AG04450 (cell line): Measurements from ENCODE around the gene FNDC5. TPM values are rescaled to one million over a fixed set of nuclear protein-coding genes. Genes with fewer than 3 reads are reported as not detected.

Experiments
- CTCF ChIA-PET: fragments of 300-600, 350-600 bp; formaldehyde crosslinking; extraction: SDS; loops from one replicate; lab custom pipeline; 2022; ENCODE audit warnings: antibody characterized with exemption, inconsistent platforms; lab: Charles Lee
- POLR2A ChIA-PET: fragments of 350-600 bp; formaldehyde crosslinking; extraction: SDS; loops from one replicate; lab custom pipeline; 2021; ENCODE audit warnings: antibody characterized with exemption, inconsistent platforms; lab: Yijun Ruan, JAX
- DNase-seq: peaks from one replicate; pipeline ENCODE4 v3.0.0-alpha.2; 2011; ENCODE audit warnings: low read depth, low spot score
- H3K27ac ChIP-seq: one replicate; pipeline ENCODE4 v1.5.1; 2012; ENCODE audit warnings: low read depth, low read length, control low read depth
- H3K27me3 ChIP-seq: one replicate; pipeline ENCODE4 v1.6.0; 2012; ENCODE audit warnings: low read length; ENCODE audit not compliant: control insufficient read depth, insufficient read depth
- H3K4me3 ChIP-seq: 2 replicates; pipeline ENCODE4 v1.5.1; 2011; ENCODE audit warnings: mild to moderate bottlenecking, low read depth, low read length, control low read depth
- H3K9me3 ChIP-seq: 2 replicates; pipeline ENCODE4 v1.5.1; 2012; ENCODE audit warnings: low read length; ENCODE audit not compliant: control insufficient read depth, insufficient read depth
- polyA plus RNA-seq: library from polyadenylated mRNA; depleted of rRNA; stranded (reverse); fragments of >200 nt; gene quantifications from 2 replicates; pipeline ENCODE4 v1.2.3, GENCODE V29; 2011
- TF ChIP-seq, protein P1 (sequence below): IDR thresholded peaks from 2 replicates; pipeline ENCODE4 v1.5.1; 2011; ENCODE audit warnings: low read depth, low read length, control low read depth, inconsistent platforms

FNDC5 gene
- polyA plus RNA-seq, 1 experiment, result 1.5 TPM

DNA sequence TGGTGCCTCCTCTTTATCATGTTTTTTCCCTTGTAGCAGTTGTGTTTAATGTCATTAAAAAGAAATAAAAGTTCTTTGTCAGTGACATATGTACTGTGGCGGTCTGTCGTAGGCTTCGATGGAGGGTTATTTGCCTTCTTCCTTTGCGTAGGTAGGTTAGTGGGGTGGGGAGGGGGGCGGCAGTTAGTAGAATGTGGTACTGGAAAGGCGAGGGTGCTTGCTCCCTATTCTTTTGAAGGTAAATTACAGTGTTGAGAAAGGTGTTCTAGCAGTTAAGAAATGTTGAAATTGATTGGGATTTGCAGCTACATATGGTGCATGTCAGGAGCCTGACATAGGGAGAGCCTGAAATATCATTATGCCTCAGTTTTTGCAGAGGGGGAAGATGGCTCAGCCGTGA is 11.9 kb downstream of the FNDC5 start:
- ChIA-PET CTCF (interaction anchor here (1.0 kb wide), 1 partner anchor 228 kb away, joined by 3 read pairs; no protein-coding TSS in a partner anchor), POLR2A (no interaction called here)
- no peak overlapping the region for H3K4me3 ChIP-seq
- no peak overlapping the region for H3K27ac ChIP-seq
- no peaks in the 10 kb centered on the region for H3K9me3 ChIP-seq
- TF ChIP-seq, protein P1, sequence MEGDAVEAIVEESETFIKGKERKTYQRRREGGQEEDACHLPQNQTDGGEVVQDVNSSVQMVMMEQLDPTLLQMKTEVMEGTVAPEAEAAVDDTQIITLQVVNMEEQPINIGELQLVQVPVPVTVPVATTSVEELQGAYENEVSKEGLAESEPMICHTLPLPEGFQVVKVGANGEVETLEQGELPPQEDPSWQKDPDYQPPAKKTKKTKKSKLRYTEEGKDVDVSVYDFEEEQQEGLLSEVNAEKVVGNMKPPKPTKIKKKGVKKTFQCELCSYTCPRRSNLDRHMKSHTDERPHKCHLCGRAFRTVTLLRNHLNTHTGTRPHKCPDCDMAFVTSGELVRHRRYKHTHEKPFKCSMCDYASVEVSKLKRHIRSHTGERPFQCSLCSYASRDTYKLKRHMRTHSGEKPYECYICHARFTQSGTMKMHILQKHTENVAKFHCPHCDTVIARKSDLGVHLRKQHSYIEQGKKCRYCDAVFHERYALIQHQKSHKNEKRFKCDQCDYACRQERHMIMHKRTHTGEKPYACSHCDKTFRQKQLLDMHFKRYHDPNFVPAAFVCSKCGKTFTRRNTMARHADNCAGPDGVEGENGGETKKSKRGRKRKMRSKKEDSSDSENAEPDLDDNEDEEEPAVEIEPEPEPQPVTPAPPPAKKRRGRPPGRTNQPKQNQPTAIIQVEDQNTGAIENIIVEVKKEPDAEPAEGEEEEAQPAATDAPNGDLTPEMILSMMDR, result no peak
- DNase-seq, result no peak
- H3K27me3 ChIP-seq, result no peaks in the 10 kb centered on the region

DNA sequence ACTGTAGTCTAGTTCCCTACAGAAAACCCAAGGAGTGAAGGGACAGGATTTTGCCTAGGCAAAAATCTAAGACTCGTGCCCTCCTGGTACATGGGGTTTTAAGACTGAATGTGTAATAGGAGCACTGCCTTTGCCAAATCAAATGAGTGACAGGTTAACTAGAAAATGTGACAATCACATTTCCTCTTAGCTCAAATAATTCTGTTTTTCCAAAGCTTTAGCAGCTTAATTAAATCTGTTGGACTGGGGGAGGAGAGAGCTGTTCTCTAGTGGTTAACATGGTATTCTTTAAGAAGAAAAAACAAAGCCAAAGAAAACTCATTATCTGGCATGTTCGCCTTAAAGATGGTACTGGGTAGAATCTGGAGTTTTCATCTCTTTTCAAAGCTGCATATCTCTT is 12.6 kb downstream of the FNDC5 start:
- TF ChIP-seq, protein P1, result no peak
- ChIA-PET POLR2A (no interaction called here), CTCF (interaction anchor here (0.8 to 1.0 kb wide), 2 partner anchors 15 to 229 kb away, joined by 3 read pairs; no protein-coding TSS in a partner anchor)
- no peaks in the 10 kb centered on the region for H3K9me3 ChIP-seq
- DNase-seq, result no peak
- H3K27me3 ChIP-seq, result no peaks in the 10 kb centered on the region
- H3K27ac ChIP-seq, result no peak overlapping the region
- H3K4me3 ChIP-seq, result no peak overlapping the region

DNA sequence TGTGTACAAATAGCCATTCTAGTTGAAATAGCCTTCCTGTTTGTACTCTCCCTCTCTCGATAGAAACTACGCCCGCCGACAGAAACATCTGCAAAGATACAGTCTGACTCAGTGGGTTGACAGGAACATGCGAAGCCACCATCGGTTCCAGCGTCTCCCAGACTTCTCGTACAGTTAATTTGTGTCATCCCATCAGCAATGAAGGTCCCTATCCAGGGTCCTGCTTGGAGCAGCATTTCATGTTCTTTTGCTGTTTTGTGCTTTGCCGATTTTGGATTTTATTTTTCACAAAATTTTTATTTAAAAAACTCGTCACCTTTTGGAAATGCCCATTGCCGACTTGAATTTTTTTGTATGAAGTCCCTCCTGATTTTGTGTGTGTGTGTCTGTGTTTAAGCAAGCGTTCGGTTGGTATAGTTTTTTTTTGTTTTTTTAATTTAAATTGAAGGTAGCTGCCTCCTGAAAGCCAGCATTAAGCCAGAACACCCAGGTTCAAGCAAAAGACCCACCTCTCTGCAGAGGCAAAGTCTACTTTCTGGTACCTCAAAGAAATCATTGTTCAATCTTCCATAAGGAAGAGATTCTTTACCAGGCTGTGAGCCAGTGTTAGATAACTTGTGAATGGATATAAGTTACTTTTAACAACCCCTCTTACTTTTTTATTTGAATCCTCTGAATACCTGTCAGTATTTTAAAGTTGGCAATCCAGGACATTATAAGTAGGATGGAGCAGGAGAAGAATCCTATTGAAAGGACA is 14.7 kb downstream of the FNDC5 start:
- ChIA-PET CTCF (interaction anchor here (0.6 kb wide), 1 partner anchor 143 kb away, joined by 3 read pairs; no protein-coding TSS in a partner anchor), POLR2A (no interaction called here)
- Histone ChIP-seq H3K27me3 (no peaks in the 10 kb centered on the region), H3K9me3 (no peaks in the 10 kb centered on the region), H3K4me3 (no peak overlapping the region), H3K27ac (no peak overlapping the region)
- no peak for DNase-seq
- TF ChIP-seq, protein P1, result no peak

DNA sequence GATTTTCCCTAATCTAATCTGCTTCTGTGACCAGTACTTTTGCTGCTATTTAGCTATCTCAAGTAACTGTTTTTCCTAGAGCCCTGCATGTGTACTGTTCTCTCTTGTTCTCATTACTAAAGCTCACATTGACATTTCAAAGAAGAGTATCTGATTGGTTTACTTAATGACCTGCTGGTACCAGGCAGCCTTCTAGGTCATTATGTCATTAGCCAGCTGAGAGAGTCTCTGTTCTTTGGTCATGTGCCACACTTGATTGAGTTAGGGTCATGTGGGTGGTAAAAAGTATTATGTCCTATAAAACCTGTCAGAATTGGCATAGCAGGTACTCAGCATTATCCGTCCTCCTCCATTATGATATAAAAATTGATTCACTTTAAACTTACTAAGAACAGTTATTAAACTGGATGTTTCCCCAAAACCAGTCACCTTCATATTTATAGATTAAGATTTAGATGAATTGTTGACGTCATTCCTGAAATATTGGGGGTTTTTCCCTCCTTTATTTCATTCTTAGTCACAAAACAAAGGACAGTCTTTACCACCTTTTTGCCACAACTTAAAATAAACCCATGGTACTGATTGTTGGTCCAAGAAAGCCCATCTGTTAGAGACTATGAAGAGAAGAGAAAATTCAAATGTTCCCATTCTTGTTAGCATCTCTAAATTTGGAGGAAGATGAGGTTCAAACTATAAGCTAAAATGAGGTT is 22.2 kb downstream of the FNDC5 start:
- POLR2A ChIA-PET, result no interaction called here
- Histone ChIP-seq H3K27ac (no peak overlapping the region), H3K4me3 (no peak overlapping the region), H3K27me3 (no peaks in the 10 kb centered on the region), H3K9me3 (peaks cover 6% of the 10 kb centered on the region)
- DNase-seq, result no peak
- TF ChIP-seq, protein P1, result no peak
- CTCF ChIA-PET, result no interaction called here

DNA sequence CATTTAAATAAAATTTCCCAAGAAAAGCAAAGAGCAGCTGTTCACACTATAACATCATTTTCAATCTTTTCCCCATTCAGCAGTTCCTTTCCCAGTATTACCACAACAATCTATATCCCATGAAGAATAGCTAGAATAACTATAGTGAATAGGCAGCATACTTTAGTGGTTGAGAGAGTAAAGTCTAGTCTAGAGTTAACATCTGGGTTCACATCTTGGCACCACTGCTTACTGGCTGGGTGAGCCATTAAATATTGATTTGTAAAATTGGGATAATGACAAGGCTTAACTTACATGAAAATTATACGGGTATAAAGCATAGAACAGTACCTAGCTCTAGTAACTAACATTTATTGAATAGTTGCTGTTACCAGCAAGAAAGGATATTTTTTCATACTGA is 38.8 kb downstream of the FNDC5 start:
- ChIA-PET POLR2A (no interaction called here), CTCF (interaction anchor here (1.0 kb wide), 1 partner anchor 59 kb away, joined by 3 read pairs; no protein-coding TSS in a partner anchor)
- Histone ChIP-seq H3K9me3 (no peaks in the 10 kb centered on the region), H3K27me3 (no peaks in the 10 kb centered on the region), H3K4me3 (no peak overlapping the region), H3K27ac (no peak overlapping the region)
- no peak for DNase-seq
- TF ChIP-seq, protein P1, result no peak
